GM21576 (cell line): ENCODE data around the gene TGFBR3.

Experiments used
- ATAC-seq: cut with Tn5 transposase; IDR thresholded peaks from one replicate; pipeline ENCODE4 v1.9.1; 2021; ENCODE audit warnings: mild to moderate bottlenecking, moderate library complexity; ENCODE audit not compliant: unreplicated experiment

Gene TGFBR3

DNA sequence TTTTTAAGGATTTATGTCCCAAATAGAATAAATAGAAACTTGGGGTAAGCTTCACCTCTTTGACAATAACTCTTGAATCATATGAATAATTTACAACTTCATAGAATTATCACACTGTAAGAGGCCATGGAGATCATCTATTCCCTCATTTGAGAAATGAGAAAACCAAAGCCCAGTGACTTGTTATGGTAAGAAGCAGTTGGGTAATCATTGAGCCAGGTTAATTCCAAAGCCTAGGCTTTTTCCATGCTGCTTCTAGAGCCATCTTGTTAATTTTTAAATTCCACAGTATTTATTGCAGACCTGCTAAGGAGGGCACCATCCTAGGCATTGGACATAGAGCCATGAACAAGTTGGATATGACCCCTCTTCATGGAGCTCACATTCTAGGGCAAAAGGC lies 224.8 kb downstream of the TGFBR3 start:
- ATAC-seq, result no peak

DNA sequence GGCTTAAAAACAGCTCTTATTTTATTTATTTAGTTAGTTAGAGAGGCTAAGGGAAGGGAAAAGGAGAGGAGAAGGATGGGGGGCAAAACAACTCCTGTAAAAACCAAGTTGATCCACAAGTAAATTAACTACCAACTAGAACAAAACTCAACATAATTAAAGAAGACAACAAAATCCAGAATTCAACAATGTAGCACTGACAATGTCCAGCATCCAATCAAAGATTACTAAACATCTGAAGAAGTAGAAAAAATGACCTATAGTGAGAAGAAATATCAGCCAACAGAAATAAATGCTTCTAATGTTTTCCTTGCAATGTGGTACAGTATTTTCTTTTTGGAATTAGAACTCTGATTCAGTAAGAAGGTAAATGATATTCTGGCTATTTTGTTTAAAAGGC lies 225.2 kb downstream of the TGFBR3 start:
- no peak for ATAC-seq

DNA sequence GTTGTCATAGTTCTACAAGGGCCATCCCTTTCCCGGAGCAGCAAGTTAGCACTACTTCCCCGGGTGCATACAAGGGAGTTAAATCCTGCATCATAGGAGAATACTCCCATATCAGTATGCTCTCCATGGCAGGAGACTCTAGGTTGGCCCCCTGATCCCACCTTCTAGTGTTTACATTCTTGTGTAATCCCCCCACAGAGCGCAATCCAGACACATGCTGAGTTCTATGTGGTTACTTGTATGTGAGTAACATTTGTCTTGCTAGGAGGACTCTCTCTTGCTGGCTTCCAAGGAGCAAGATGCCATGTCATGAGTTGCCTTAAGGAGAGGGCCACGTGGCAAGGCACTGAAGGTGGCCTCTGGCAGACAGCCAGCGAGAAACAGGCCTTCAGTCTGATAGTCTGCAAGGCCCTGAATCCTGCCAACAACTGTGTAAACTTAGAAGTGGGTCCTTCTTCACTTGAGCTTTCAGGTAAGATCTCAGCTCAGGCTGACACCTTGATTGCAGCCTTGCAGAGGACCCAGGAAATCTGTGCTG lies 230.0 kb downstream of the TGFBR3 start:
- no peak for ATAC-seq

DNA sequence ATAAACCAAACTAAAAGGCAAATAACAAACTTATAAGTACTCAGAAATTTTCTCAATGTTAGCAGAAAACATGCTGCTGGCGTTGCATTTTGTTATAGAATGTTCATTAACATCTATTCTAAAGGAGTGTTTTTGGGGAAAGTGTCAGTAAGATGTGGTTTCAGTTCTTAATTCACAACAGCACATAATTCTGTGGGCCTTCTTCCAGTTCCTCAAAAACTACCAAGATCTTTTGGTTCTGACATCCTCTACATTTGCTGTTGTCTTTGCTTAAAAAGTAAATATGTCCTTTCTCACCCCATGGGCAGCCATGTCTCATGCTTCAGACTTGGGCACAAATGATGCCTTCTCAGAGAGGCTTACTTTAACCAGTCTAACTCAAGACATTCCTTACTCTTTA lies 232.8 kb downstream of the TGFBR3 start:
- ATAC-seq, result peak; percentile 75

GRCh38 chr1:91651661-91652071 lies 234.3 kb downstream of the TGFBR3 start:
- no peak for ATAC-seq

DNA sequence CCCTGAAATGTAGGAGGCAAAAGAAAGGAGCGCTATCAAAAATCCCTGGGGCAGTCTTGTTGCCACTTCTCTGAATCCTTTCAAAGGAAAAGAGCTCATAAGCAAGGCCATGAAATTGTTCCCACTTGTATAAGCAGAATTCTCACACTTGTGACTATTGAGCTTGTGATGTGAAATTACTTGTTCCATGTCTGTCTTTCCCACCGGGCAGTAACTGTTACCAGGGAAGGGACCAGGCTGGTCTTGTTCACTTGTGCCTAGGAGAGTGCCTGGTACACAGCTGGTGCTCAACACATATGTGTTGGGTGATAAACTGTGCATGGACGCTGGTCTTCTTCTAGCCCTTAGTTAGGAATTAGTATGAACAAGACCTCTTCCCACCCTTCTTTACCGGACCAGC lies 234.7 kb downstream of the TGFBR3 start:
- no peak for ATAC-seq

GRCh38 chr1:91650764-91651163 lies 235.2 kb downstream of the TGFBR3 start:
- no peak for ATAC-seq

DNA sequence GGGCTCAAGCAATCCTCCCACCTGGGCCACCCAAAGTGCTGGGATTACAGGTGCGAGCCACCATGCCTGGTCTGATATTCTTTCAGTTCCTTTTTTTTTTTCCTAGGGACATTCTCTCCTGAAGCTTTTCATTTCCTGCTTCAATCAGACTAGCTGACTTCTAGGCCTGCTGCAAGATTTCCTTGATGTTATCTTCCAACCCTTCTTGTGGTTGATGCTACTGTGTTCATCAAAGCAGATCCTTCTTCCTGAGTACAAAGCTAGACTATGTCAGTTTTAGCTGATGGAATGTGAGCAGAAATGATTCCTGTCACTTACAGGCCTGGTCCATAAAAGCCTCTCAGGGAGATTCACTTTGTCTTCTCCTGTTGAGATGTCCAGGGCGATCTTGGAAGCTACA lies 238.9 kb downstream of the TGFBR3 start:
- no peak for ATAC-seq

DNA sequence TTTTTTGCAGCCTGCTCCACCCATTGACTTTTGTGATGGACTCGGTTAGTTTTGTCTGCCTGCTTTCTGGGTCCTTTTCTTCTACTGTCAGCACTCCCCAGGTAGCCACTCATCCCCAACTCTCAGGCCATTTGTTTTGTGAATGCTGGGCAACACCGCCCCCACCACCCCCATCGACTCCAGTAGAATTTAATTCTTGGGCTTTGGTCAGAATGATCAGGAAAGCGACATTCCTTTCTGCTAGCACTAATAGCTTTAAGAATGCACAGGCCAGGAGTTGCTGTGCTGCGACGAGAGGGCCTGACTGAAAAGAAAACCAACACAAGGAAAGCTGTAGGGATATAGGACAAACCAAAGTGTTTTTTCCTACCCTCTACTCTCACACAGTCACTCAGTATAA lies 240.9 kb downstream of the TGFBR3 start:
- no peak for ATAC-seq

DNA sequence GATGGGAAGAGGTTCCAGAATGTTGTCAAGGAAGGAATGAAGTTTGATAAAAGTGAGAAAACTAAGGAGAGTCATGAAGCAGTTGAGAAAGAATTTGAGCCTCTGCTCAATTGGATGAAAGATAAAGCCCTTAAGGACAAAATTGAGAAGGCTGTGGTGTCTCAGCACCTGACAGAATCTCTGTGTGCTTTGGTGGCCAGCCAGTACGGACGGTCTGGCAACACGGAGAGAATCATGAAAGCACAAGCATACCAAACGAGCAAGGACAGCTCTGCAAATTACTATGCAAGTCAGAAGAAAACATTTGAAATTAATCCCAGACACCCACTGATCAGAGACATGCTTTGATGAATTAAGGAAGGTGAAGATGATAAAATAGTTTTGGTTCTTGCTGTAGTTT lies 242.5 kb downstream of the TGFBR3 start:
- ATAC-seq, result no peak

DNA sequence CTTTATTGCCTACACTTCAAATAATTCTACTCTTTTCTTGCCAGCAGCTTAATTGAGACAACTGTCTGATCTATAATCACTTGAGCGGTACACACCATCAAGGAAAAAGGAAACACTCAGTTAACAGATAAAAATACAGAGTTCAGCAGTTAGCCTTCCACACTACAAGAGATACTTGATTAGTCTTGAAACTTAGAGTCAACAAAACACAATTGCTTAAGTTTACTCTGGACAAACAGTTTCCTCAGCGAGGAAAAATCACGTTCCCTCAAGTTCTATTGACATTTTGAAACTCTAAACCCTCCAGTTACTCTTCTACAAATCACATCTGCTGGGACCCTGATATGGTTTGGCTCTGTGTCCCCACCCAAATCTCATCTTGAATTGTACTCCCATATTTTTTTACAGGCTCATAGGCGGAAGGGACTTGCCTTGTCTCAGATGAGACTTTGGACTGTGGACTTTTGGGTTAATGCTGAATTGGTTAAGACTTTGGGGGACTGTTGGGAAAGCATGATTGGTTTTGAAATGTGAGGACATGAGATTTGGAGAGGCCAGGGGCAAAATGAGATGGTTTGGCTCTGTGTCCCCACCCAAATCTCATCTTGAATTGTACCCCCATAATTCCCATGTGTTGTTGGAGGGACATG lies 244.9 kb downstream of the TGFBR3 start:
- no peak for ATAC-seq

DNA sequence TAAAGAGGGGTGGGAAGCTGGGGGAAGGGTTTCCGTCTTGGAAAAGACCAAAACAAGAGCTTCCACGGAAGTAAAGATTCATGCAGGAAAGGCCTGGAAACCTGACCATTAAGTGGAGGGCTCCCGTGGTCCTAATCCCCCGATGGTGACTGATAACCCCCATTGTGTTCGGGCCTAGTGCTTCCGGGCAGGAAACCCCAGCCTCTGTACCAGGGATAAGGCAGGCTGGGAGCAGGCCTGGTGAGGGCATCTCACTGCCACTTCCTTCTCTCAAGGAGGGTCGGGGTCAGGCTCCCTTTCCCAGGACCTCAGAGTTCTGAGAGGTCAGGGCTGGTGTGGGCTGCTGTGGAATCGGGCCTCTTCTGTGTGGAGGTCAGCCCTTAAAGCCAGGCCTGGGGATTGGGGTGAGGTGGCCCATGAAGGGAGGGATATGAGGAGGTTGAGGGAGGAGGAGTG lies 248.4 kb downstream of the TGFBR3 start:
- ATAC-seq, result no peak

GRCh38 chr1:91635763-91636162 lies 250.2 kb downstream of the TGFBR3 start:
- no peak for ATAC-seq

- no peak for ATAC-seq
Measured at GRCh38 chr1:91633438-91633837, 252.5 kb downstream of the TGFBR3 start.

- ATAC-seq, result no peak
Measured at GRCh38 chr1:91631718-91632330, 254.1 kb downstream of the TGFBR3 start.

- no peak for ATAC-seq
Measured at GRCh38 chr1:91630803-91631202, 255.1 kb downstream of the TGFBR3 start.
